ENCODE results near the gene CNRIP1.

Gene CNRIP1

GRCh38 chr2:68250652-68251186 is 69.0 kb downstream of the CNRIP1 start:
- no peak for DNase-seq (ENCODE audit: low read depth, low spot score)
- peak overlapping the region; percentile 85 for H3K4me3 ChIP-seq (ENCODE audit: low read depth, low read length)
- in situ Hi-C loops (cut with HindIII; ENCODE audit: low sequenced_read_pairs), result no loop called here
- TF ChIP-seq CTCF (IDR thresholded peaks at IDR 0.05; ENCODE audit: low read depth, low read length), result no peak

- TF ChIP-seq CTCF (IDR thresholded peaks at IDR 0.05; ENCODE audit: low read depth, low read length), result no peak
- DNase-seq (ENCODE audit: low read depth, low spot score), result no peak
- H3K4me3 ChIP-seq (ENCODE audit: low read depth, low read length), result peak overlapping the region; percentile 85
- in situ Hi-C loops (cut with HindIII; ENCODE audit: low sequenced_read_pairs), result no loop called here
Measured at GRCh38 chr2:68250196-68250595, 69.6 kb downstream of the CNRIP1 start.

- in situ Hi-C loops (cut with HindIII; ENCODE audit: low sequenced_read_pairs), result no loop called here
- no peak for TF ChIP-seq CTCF (IDR thresholded peaks at IDR 0.05; ENCODE audit: low read depth, low read length)
- no peak overlapping the region for H3K4me3 ChIP-seq (ENCODE audit: low read depth, low read length)
- DNase-seq (ENCODE audit: low read depth, low spot score), result no peak
Measured at GRCh38 chr2:68248806-68249205, 70.9 kb downstream of the CNRIP1 start.

- no peak for DNase-seq (ENCODE audit: low read depth, low spot score)
- no peak overlapping the region for H3K4me3 ChIP-seq (ENCODE audit: low read depth, low read length)
- no peak for TF ChIP-seq CTCF (IDR thresholded peaks at IDR 0.05; ENCODE audit: low read depth, low read length)
- in situ Hi-C loops (cut with HindIII; ENCODE audit: low sequenced_read_pairs), result no loop called here
Measured at GRCh38 chr2:68248361-68248760, 71.4 kb downstream of the CNRIP1 start.

GRCh38 chr2:68246396-68246795 is 73.4 kb downstream of the CNRIP1 start:
- no peak for DNase-seq (ENCODE audit: low read depth, low spot score)
- in situ Hi-C loops (cut with HindIII; ENCODE audit: low sequenced_read_pairs), result no loop called here
- TF ChIP-seq CTCF (IDR thresholded peaks at IDR 0.05; ENCODE audit: low read depth, low read length), result no peak
- no peak overlapping the region for H3K4me3 ChIP-seq (ENCODE audit: low read depth, low read length)

GRCh38 chr2:68245672-68246071 is 74.1 kb downstream of the CNRIP1 start:
- H3K4me3 ChIP-seq (ENCODE audit: low read depth, low read length), result no peak overlapping the region
- TF ChIP-seq CTCF (IDR thresholded peaks at IDR 0.05; ENCODE audit: low read depth, low read length), result no peak
- in situ Hi-C loops (cut with HindIII; ENCODE audit: low sequenced_read_pairs), result no loop called here
- DNase-seq (ENCODE audit: low read depth, low spot score), result no peak

- no peak for DNase-seq (ENCODE audit: low read depth, low spot score)
- TF ChIP-seq CTCF (IDR thresholded peaks at IDR 0.05; ENCODE audit: low read depth, low read length), result no peak
- H3K4me3 ChIP-seq (ENCODE audit: low read depth, low read length), result no peak overlapping the region
- in situ Hi-C loops (cut with HindIII; ENCODE audit: low sequenced_read_pairs), result no loop called here
Measured at GRCh38 chr2:68245066-68245465, 74.7 kb downstream of the CNRIP1 start.

Measured in astrocyte of the spinal cord (primary cell).